ENCODE results near the gene COLQ.
"Not testable (repeated sequence)": the region's sequence is repeated elsewhere in the genome, so short reads cannot be mapped to it uniquely, and the experiment has no call there.

Gene COLQ

DNA sequence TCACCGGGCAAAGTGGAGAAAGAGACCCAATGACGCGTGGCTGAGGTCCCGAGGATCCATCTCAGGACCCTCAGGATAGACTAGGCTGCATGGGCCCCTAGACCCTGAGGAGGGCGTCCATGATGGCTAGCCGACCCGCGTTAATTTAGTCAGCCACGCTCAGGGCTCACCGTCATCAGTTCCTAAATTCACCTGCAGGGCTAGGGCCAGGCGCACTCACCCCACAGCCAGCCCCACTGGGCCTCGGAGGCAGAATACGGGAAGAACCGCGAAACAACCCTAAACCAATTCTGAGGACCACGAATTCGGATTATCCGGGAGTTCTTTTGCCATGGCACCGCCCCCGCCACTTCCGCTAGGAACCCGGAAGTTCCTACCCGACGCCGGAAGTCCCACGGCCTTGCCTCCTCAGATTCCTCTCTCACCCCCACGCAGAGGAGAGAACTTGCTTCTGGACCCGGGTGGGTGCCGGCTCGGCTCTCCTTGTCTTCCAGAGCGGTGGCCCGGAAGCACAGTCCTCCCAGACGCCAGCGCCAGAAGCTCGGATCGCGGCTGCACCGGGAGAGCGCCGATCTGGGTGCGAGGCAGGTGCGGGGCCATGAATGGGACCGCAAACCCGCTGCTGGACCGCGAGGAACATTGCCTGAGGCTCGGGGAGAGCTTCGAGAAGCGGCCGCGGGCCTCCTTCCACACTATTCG lies 94.2 kb downstream of the COLQ start, which contains the start of the genes EAF1 and METTL6:
Gene EAF1 (plus strand): TSS at position 417 of the 699 bp plus-strand sequence. CDS start 182 bp downstream, at position 599.
Gene METTL6 (minus strand): TSS at position 363 of the 699 bp plus-strand sequence. CDS start 1,033 bp downstream, outside the sequence.
- DNase-seq (ENCODE audit: low read depth in 2 of 2): peak; percentile 38 to 76

- no peak for DNase-seq (ENCODE audit: low read depth in 2 of 2)
These were observed 94.9 kb downstream of the COLQ start for GRCh38 chr3:15426579-15427118.

DNA sequence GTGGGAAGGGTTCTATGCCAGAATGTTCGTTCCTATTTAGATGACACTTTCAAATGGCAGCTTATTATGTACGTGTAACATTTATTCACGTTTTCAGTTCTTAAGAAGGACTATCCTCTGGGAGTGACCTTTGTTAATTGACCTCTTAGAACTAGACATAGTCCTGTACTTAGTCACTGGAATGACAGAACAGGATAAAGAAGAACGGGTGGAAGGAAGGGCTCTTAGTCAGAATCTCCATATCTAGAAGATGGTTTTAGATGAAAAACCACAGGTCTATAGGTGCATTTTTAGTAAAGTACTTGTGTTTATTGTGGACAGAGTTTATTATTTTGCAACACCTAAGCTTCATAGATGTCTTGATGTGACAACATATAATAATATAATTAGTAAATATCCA lies 100.6 kb downstream of the COLQ start:
- no peak for DNase-seq (ENCODE audit: low read depth in 2 of 2)

GRCh38 chr3:15410966-15411365 lies 110.5 kb downstream of the COLQ start:
- not testable (repeated sequence) for DNase-seq (ENCODE audit: low read depth in 2 of 2)

- DNase-seq (ENCODE audit: low read depth in 2 of 2): no peak
These were observed 111.7 kb downstream of the COLQ start for GRCh38 chr3:15409774-15410173.

DNA sequence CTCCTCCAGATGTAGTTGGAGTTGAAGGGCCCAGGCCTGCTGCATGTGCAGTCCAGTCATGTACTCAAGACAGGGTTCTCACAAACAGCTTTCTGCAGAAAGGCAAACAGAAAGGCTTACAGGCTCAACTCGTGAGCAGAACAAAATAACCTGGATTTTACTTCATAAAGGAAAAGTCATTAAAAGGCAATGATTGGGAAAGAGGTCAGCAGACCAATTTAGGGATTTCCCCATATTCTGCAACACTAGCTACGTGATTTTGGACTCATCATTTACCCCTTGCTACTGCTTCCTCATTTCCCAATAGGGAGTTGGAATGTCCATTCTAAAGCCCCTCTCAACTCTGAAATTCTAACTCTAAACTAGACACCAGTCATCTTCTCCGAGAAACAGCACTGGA lies 112.3 kb downstream of the COLQ start:
- DNase-seq (ENCODE audit: low read depth in 2 of 2): no peak

GRCh38 chr3:15405448-15406050 lies 116.0 kb downstream of the COLQ start:
- DNase-seq (ENCODE audit: low read depth in 2 of 2): no peak

DNA sequence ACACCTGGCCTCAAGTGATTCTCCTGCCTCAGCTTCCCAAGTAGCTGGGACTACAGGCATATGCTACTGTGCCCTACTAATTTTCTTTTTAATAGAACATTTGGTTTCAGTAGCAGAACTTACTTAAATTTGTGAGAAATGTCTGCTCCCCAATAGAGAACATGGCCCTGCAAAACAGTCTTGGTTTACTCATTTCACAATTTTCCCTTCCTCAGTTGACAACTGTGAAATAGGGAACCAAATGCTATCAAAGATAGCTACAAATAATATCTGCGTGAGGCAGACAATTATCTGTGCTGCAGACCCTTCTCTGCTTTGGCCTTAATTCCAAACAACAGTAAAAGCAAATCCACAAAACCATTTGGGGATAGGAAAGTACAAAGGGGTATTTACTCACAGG lies 116.7 kb downstream of the COLQ start:
- no peak for DNase-seq (ENCODE audit: low read depth in 2 of 2)

DNA sequence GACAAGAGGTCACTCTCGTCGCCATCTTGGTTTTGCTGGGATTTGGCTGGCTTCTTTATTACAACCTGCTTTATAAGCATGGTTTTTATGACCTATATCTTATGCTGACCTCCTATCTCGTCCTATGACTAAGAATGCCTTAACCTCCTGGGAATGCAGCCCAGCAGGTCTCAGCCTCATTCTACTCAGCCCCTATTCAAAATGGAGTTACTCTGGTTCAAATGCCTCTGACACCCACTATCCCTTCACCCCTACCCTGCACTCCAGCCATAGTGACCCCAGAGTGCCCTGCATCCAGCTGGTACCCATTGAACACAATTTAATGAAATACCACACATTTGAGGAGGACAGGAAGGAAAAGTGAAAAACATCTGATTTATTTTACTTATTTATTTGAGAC lies 117.5 kb downstream of the COLQ start:
- DNase-seq (ENCODE audit: low read depth in 2 of 2): no peak

- no peak for DNase-seq (ENCODE audit: low read depth in 2 of 2)
These were observed 118.0 kb downstream of the COLQ start for GRCh38 chr3:15403495-15403894.

DNA sequence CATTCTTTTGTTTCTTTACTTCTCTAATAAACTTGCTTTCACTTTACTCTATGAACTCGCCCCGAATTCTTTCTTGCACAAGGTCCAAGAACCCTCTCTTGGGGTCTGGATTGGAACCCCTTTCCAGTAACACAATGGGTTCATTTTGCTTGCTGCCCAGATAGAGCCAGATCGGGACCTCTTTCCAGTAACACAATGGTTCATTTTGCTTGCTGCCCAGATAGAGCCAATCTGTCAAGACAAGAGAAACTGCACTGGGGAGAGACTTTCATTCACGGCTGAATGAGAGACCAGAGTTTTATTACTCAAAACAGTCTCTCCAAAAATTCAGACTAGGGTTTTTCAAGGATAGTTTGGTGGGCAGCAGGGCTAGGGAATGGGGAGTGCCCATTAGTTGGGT lies 119.6 kb downstream of the COLQ start:
- DNase-seq (ENCODE audit: low read depth in 2 of 2): no peak

All from stimulated activated CD4-positive, alpha-beta T cell treated with anti-CD3 and anti-CD28 coated beads, Interleukin-1b, Interleukin-23, amount 100 ng/mL, for 1 hour (primary cell).